Measurements from ENCODE around the gene TBC1D22B.
A peak's percentile ranks its signal among the peaks of the same experiment; 100 is the strongest.

TBC1D22B gene

DNA sequence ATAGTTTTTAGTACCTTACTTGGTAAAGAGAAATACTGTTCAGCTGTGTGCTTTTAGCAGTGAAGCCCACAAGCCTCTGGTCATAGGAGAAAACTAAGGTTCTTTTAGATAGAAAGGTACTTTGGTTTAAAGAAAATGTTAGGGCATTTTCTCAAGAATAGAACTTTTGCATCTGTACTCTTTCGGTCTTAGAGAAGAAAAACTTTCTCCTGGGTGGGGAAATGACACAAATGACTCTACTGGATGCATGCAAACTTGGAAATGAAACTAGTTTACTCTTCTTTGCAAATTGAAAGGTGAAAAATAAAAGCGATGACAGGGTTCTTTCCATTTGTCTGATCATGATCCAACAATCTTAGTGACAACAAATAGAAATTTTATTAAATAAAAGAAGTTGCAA lies 2.5 kb downstream of the TBC1D22B start:
- no peak overlapping the region for H3K27ac ChIP-seq
- TF ChIP-seq CTCF (conservative IDR thresholded peaks at IDR 0.05), result no peak

DNA sequence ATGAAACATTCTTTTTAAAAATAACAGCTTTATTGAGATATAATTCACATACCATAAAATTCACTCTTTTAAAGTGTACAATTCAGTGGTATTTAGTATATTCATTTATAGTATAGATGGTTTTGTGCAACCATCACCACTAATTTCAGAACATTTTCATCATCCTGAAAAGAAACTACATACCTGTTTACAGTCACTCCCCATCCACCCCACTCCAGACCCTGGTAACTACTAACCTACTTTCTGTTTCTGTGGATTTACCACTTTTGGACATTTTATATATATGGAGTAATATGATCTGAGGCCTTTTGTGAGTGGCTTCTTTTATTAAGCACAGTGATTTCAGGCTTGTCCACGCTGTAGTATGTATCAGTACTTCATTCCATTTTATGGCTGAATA lies 2.9 kb downstream of the TBC1D22B start:
- no peak for TF ChIP-seq CTCF (conservative IDR thresholded peaks at IDR 0.05)

GRCh38 chr6:37261198-37261597 lies 3.6 kb downstream of the TBC1D22B start:
- no peak overlapping the region for H3K27ac ChIP-seq
- TF ChIP-seq CTCF (conservative IDR thresholded peaks at IDR 0.05), result no peak

More for the DNA sequence above, 2.9 kb downstream of the TBC1D22B start:
- H3K27ac ChIP-seq, result no peak overlapping the region

DNA sequence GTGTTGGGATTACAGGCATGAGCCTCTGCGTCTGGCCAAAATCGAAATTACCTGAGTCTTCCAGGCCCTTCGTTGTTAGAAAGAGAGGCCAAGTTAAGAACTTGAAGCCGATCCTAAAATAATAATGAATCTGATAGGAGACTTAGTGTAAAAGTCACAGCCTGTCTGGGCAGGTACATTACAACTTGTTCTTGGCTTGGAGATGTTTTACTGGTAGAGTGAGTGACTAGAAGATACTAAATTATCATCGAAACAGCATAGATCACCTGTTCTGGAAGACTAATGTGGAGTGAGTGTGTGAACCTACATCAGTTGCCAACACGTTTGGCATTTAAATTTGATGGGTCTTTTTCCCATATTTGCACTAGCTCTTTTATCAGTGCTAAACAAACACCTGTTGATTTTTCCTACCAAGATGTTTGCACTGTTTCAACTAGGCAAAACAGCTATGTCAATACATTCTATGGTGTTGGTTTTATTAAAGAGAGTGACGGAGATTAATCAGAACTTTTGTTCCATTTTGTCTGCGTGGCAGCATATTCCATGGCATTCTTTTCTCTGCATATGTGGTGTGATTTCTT lies 5.0 kb downstream of the TBC1D22B start:
- TF ChIP-seq CTCF (conservative IDR thresholded peaks at IDR 0.05), result no peak
- H3K27ac ChIP-seq, result peak overlapping the region; percentile 53

- no peak for TF ChIP-seq CTCF (conservative IDR thresholded peaks at IDR 0.05)
- no peak overlapping the region for H3K27ac ChIP-seq
Measured at GRCh38 chr6:37265001-37265400, 7.4 kb downstream of the TBC1D22B start.

- no peak overlapping the region for H3K27ac ChIP-seq
- TF ChIP-seq CTCF (conservative IDR thresholded peaks at IDR 0.05), result no peak
Measured at GRCh38 chr6:37265860-37266259, 8.3 kb downstream of the TBC1D22B start.

- H3K27ac ChIP-seq, result no peak overlapping the region
- TF ChIP-seq CTCF (conservative IDR thresholded peaks at IDR 0.05), result no peak
Measured at GRCh38 chr6:37269105-37269504, 11.5 kb downstream of the TBC1D22B start.
